Measurements from ENCODE around the gene PAQR3.

- no peak for TF ChIP-seq CTCF (IDR thresholded peaks at IDR 0.05)
- TF ChIP-seq POLR2A (IDR thresholded peaks at IDR 0.05), result no peak
Observed at GRCh38 chr4:78910612-78911011, 28.6 kb downstream of the PAQR3 start.
